SK-N-SH treated with all-trans-retinoic acid at 6 μM for 48 hours (cell line): ENCODE data around the gene HPCAL1.

Source experiments
- ATAC-seq: fragments of 200-7000 bp; cut with Tn5 transposase; 3 replicates; pipeline ENCODE4 v1.9.1; 2020; ENCODE audit warnings: mild to moderate bottlenecking, moderate library complexity
- BACH2 ChIP-seq: fragments of 250-450 bp; sonication (Bioruptor Pico); IDR thresholded peaks from 2 replicates; pipeline ENCODE4 v1.9.0; 2021; ENCODE audit warnings: mild to moderate bottlenecking, borderline replicate concordance
- CREB5 ChIP-seq: fragments of 250-450 bp; sonication (Bioruptor Pico); IDR thresholded peaks from 2 replicates; pipeline ENCODE4 v1.5.1; 2020; ENCODE audit warnings: low read depth, mild to moderate bottlenecking, moderate library complexity
- CSDC2 ChIP-seq: fragments of 250-450 bp; sonication (Bioruptor Pico); IDR thresholded peaks from 2 replicates; pipeline ENCODE4 v1.5.0; 2020; ENCODE audit warnings: mild to moderate bottlenecking, moderate library complexity
- CSRNP3 ChIP-seq: fragments of 250-450 bp; sonication (Bioruptor Pico); IDR thresholded peaks from 2 replicates; pipeline ENCODE4 v1.5.1; 2021; ENCODE audit warnings: mild to moderate bottlenecking, moderate library complexity
- ESRRG ChIP-seq: fragments of 250-450 bp; sonication (Bioruptor Pico); IDR thresholded peaks from 2 replicates; pipeline ENCODE4 v1.6.1; 2021; ENCODE audit warnings: mild to moderate bottlenecking
- GLIS3 ChIP-seq: fragments of 250-450 bp; sonication (Bioruptor Pico); IDR thresholded peaks from 2 replicates; pipeline ENCODE4 v1.5.0; 2020; ENCODE audit warnings: mild to moderate bottlenecking, moderate library complexity
- PATZ1 ChIP-seq: fragments of 250-450 bp; sonication (Bioruptor Pico); IDR thresholded peaks from 2 replicates; pipeline ENCODE4 v1.8.0; 2020; ENCODE audit warnings: mild to moderate bottlenecking, moderate library complexity, borderline replicate concordance
- POU6F1 ChIP-seq: fragments of 250-450 bp; sonication (Bioruptor Pico); IDR thresholded peaks from 2 replicates; pipeline ENCODE4 v1.8.0; 2021; ENCODE audit warnings: low read depth, mild to moderate bottlenecking, moderate library complexity, borderline replicate concordance
- PPARA ChIP-seq: fragments of 250-450 bp; sonication (Bioruptor Pico); IDR thresholded peaks from 2 replicates; pipeline ENCODE4 v1.5.0; 2020; ENCODE audit warnings: mild to moderate bottlenecking, borderline replicate concordance
- RARB ChIP-seq: fragments of 250-450 bp; sonication (Bioruptor Pico); IDR thresholded peaks from 2 replicates; pipeline ENCODE4 v1.8.0; 2021; ENCODE audit warnings: mild to moderate bottlenecking, moderate library complexity
- TCF4 ChIP-seq: fragments of 250-450 bp; sonication (Bioruptor Pico); IDR thresholded peaks from 2 replicates; pipeline ENCODE4 v1.8.0; 2021; ENCODE audit warnings: mild to moderate bottlenecking, moderate library complexity, borderline replicate concordance
- TOX ChIP-seq: fragments of 250-450 bp; sonication (Bioruptor Pico); IDR thresholded peaks from 2 replicates; pipeline ENCODE4 v1.8.0; 2021; ENCODE audit warnings: mild to moderate bottlenecking, moderate library complexity, borderline replicate concordance
- TSHZ2 ChIP-seq: fragments of 250-450 bp; sonication (Bioruptor Pico); IDR thresholded peaks from 2 replicates; pipeline ENCODE4 v1.5.0; 2020; ENCODE audit warnings: mild to moderate bottlenecking, moderate library complexity
- ZFP30 ChIP-seq: fragments of 450-650 bp; formaldehyde crosslinking; IDR thresholded peaks from 2 replicates; pipeline ENCODE4 v1.5.0; 2022; ENCODE audit warnings: mild to moderate bottlenecking, moderate library complexity
- ZNF565 ChIP-seq: fragments of 450-650 bp; formaldehyde crosslinking; conservative IDR thresholded peaks from 2 replicates; pipeline ENCODE4 v1.5.0; 2020; ENCODE audit warnings: low read depth, mild to moderate bottlenecking, moderate library complexity
- ZNF8 ChIP-seq: fragments of 450-650 bp; formaldehyde crosslinking; IDR thresholded peaks from 2 replicates; pipeline ENCODE4 v1.5.0; 2020; ENCODE audit warnings: mild to moderate bottlenecking, moderate library complexity

Gene HPCAL1

GRCh38 chr2:10410823-10411437 is 108.2 kb downstream of the HPCAL1 start:
- TF ChIP-seq CREB5 = no peak
- TF ChIP-seq ESRRG (CRISPR knock-in tag) = no peak
- no peak for TF ChIP-seq ZNF565 (CRISPR knock-in tag)
- no peak for TF ChIP-seq ZNF8
- no peak for TF ChIP-seq RARB (CRISPR knock-in tag)
- no peak for TF ChIP-seq ZFP30 (CRISPR knock-in tag)
- TF ChIP-seq POU6F1 = no peak
- no peak for TF ChIP-seq GLIS3
- TF ChIP-seq CSDC2 (CRISPR knock-in tag) = no peak
- no peak for TF ChIP-seq TOX (CRISPR knock-in tag)
- no peak for TF ChIP-seq TCF4
- TF ChIP-seq BACH2 (CRISPR knock-in tag) = no peak
- TF ChIP-seq PATZ1 = no peak
- TF ChIP-seq PPARA (CRISPR knock-in tag) = no peak
- no peak for TF ChIP-seq TSHZ2

GRCh38 chr2:10411557-10411956 is 108.9 kb downstream of the HPCAL1 start:
- TF ChIP-seq POU6F1 (no peak), PATZ1 (no peak), ZNF565 (CRISPR knock-in tag) (no peak), TCF4 (no peak), TSHZ2 (no peak), GLIS3 (no peak), RARB (CRISPR knock-in tag) (no peak), CREB5 (no peak), CSRNP3 (CRISPR knock-in tag) (no peak)
- no peak for ATAC-seq

More at GRCh38 chr2:10410823-10411437, 108.2 kb downstream of the HPCAL1 start:
- ATAC-seq = no peak
